Measurements from ENCODE around the gene RNF41. TPM values are rescaled to one million over a fixed set of nuclear protein-coding genes. Genes with fewer than 3 reads are reported as not detected.

Gene RNF41
- total and polyA plus RNA-seq, 2 of the 13 experiments (the other 11 are each of a cell fraction or from before 2014, with no cell fraction given), result 27.1 to 39.4 TPM

DNA sequence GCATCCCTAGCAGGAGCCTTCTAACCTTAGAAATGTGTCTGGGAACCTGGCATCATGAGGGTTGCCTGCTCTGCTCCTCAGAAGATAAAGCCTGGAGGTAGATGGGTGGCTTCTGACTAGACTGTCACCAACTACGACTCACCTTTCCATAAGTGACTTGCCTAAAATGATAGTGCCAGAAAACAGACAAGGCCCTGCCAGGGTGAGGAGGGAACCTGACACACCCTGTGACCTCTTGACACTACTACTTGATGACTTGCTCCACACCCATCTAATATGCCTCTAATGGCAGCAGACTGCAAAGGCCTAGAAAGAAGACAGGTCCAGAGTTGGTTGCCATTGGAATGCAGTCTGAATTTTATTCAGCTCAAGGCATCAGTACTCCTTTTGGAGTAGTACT, 9.4 kb downstream of the RNF41 start (continued):
- TF ChIP-seq MAZ (IDR thresholded peaks at IDR 0.05; ENCODE audit: borderline replicate concordance, low read depth, low read length) (no peak), MAZ (CRISPR knock-in tag; IDR thresholded peaks at IDR 0.05; ENCODE audit: low read depth) (no peak), ETV5 (CRISPR knock-in tag; IDR thresholded peaks at IDR 0.05; ENCODE audit: borderline replicate concordance) (no peak), TEAD2 (CRISPR knock-in tag; IDR thresholded peaks at IDR 0.05) (no peak)

DNA sequence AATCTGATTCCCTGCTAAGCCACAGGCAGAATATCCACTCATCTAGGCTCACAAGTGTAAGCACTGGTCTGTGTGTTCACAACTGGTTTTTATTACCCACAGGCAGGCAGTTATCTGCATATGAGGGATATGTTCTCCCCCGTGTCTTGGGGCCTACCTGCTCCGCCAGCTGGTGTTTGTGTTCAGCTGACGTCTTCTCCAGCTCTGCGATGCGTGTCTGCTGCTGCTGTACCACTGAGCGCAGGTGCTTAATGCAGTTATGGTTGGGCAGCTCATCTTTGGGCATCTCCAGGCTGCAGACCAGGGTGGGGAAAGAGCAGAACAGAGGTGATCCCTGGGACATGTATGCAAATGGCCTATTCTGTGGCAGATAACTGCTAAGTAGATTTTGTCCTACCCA, 13.7 kb downstream of the RNF41 start:
- ATAC-seq (no peak), DNase-seq (ENCODE audit: low spot score) (no peak), FAIRE-seq (no peak)
- H3K4me1 ChIP-seq (ENCODE audit: insufficient read depth, low read length), result no peaks in the 10 kb centered on the region
- WGBS (ENCODE audit: low lambda C conversion rate), result 100% methylated on average over 5 of the region's 6 CpGs
- CTCF ChIA-PET (ENCODE audit: low intra/inter-chr PET ratio, low total read pairs), result interaction anchor here (0.8 kb wide), 1 partner anchor 15 kb away, joined by 4 read pairs; no protein-coding TSS in a partner anchor
- H3K4me2 ChIP-seq (ENCODE audit: low read depth, low read length), result no peak overlapping the region
- H3K27ac ChIP-seq (ENCODE audit: extremely low read length, insufficient read depth, low read length), result no peak overlapping the region
- no peak overlapping the region for H3K9ac ChIP-seq (ENCODE audit: insufficient read depth, low read depth, low read length)
- H3K36me3 ChIP-seq (replicated peaks in 1 of 2; ENCODE audit: control insufficient read depth in 1 of 2, insufficient read depth in 2 of 2, low read length in 2 of 2), result peaks cover 25 to 64% of the 10 kb centered on the region in 2 experiments
- H3K4me3 ChIP-seq (replicated peaks in 1 of 3; ENCODE audit: insufficient read depth in 1 of 3, low read depth in 2 of 3, low read length in 3 of 3), result no peak overlapping the region
- no TSS peak for BruUV-seq (replicated peaks)
- POLR2A ChIA-PET, result interaction anchor here (1.9 to 3.6 kb wide), 2 partner anchors 14 to 23 kb away, joined by 8 to 34 read pairs; partner anchors contain the start of gene RNF41
- in situ Hi-C loops (cut with HindIII; ENCODE audit: extremely low pct_ligation_motif_present, low pct_unique_long_range_greater_than_20kb) (no loop called here), intact Hi-C loops (cut with micrococcal nuclease; ENCODE audit: unreplicated experiment) (no loop called here)
- no peaks in the 10 kb centered on the region for H3K79me2 ChIP-seq (ENCODE audit: insufficient read depth, low read length)
- no peaks in the 10 kb centered on the region for H3K27me3 ChIP-seq (ENCODE audit: control insufficient read depth in 1 of 2, insufficient read depth in 2 of 2, low read length in 2 of 2)
- no peaks in the 10 kb centered on the region for H3K9me3 ChIP-seq (ENCODE audit: low read length)
- no peaks in the 10 kb centered on the region for H4K20me1 ChIP-seq (ENCODE audit: insufficient read depth, low read length)
- H2AFZ ChIP-seq (ENCODE audit: low read length), result no peak overlapping the region
- TF ChIP-seq ZNF543 (CRISPR knock-in tag; IDR thresholded peaks at IDR 0.05) (no peak), DNMT3B (CRISPR knock-in tag; conservative IDR thresholded peaks at IDR 0.05) (no peak), ZNF816 (CRISPR knock-in tag; IDR thresholded peaks at IDR 0.05; ENCODE audit: borderline replicate concordance) (no peak), KLF16 (CRISPR knock-in tag; IDR thresholded peaks at IDR 0.05) (no peak), REL (CRISPR knock-in tag; conservative IDR thresholded peaks at IDR 0.05) (no peak), MED1 (CRISPR knock-in tag; IDR thresholded peaks at IDR 0.05) (no peak)
- TF ChIP-seq, protein P1, sequence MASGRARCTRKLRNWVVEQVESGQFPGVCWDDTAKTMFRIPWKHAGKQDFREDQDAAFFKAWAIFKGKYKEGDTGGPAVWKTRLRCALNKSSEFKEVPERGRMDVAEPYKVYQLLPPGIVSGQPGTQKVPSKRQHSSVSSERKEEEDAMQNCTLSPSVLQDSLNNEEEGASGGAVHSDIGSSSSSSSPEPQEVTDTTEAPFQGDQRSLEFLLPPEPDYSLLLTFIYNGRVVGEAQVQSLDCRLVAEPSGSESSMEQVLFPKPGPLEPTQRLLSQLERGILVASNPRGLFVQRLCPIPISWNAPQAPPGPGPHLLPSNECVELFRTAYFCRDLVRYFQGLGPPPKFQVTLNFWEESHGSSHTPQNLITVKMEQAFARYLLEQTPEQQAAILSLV (CRISPR knock-in tag; IDR thresholded peaks at IDR 0.05; ENCODE audit: borderline replicate concordance), result no peak
- TF ChIP-seq, protein P2, sequence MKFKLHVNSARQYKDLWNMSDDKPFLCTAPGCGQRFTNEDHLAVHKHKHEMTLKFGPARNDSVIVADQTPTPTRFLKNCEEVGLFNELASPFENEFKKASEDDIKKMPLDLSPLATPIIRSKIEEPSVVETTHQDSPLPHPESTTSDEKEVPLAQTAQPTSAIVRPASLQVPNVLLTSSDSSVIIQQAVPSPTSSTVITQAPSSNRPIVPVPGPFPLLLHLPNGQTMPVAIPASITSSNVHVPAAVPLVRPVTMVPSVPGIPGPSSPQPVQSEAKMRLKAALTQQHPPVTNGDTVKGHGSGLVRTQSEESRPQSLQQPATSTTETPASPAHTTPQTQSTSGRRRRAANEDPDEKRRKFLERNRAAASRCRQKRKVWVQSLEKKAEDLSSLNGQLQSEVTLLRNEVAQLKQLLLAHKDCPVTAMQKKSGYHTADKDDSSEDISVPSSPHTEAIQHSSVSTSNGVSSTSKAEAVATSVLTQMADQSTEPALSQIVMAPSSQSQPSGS (CRISPR knock-in tag; IDR thresholded peaks at IDR 0.05), result no peak
- TF ChIP-seq, protein P3, sequence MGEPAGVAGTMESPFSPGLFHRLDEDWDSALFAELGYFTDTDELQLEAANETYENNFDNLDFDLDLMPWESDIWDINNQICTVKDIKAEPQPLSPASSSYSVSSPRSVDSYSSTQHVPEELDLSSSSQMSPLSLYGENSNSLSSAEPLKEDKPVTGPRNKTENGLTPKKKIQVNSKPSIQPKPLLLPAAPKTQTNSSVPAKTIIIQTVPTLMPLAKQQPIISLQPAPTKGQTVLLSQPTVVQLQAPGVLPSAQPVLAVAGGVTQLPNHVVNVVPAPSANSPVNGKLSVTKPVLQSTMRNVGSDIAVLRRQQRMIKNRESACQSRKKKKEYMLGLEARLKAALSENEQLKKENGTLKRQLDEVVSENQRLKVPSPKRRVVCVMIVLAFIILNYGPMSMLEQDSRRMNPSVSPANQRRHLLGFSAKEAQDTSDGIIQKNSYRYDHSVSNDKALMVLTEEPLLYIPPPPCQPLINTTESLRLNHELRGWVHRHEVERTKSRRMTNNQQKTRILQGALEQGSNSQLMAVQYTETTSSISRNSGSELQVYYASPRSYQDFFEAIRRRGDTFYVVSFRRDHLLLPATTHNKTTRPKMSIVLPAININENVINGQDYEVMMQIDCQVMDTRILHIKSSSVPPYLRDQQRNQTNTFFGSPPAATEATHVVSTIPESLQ (CRISPR knock-in tag; conservative IDR thresholded peaks at IDR 0.05), result no peak
- TF ChIP-seq, protein P4, sequence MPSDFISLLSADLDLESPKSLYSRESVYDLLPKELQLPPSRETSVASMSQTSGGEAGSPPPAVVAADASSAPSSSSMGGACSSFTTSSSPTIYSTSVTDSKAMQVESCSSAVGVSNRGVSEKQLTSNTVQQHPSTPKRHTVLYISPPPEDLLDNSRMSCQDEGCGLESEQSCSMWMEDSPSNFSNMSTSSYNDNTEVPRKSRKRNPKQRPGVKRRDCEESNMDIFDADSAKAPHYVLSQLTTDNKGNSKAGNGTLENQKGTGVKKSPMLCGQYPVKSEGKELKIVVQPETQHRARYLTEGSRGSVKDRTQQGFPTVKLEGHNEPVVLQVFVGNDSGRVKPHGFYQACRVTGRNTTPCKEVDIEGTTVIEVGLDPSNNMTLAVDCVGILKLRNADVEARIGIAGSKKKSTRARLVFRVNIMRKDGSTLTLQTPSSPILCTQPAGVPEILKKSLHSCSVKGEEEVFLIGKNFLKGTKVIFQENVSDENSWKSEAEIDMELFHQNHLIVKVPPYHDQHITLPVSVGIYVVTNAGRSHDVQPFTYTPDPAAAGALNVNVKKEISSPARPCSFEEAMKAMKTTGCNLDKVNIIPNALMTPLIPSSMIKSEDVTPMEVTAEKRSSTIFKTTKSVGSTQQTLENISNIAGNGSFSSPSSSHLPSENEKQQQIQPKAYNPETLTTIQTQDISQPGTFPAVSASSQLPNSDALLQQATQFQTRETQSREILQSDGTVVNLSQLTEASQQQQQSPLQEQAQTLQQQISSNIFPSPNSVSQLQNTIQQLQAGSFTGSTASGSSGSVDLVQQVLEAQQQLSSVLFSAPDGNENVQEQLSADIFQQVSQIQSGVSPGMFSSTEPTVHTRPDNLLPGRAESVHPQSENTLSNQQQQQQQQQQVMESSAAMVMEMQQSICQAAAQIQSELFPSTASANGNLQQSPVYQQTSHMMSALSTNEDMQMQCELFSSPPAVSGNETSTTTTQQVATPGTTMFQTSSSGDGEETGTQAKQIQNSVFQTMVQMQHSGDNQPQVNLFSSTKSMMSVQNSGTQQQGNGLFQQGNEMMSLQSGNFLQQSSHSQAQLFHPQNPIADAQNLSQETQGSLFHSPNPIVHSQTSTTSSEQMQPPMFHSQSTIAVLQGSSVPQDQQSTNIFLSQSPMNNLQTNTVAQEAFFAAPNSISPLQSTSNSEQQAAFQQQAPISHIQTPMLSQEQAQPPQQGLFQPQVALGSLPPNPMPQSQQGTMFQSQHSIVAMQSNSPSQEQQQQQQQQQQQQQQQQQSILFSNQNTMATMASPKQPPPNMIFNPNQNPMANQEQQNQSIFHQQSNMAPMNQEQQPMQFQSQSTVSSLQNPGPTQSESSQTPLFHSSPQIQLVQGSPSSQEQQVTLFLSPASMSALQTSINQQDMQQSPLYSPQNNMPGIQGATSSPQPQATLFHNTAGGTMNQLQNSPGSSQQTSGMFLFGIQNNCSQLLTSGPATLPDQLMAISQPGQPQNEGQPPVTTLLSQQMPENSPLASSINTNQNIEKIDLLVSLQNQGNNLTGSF (CRISPR knock-in tag; IDR thresholded peaks at IDR 0.05), result no peak

All from HepG2 (cell line).